ENCODE results near the gene CRACDL. TPM values are rescaled to one million over a fixed set of nuclear protein-coding genes. Genes with fewer than 3 reads are reported as not detected.
"Not testable (repeated sequence)": the region's sequence is repeated elsewhere in the genome, so short reads cannot be mapped to it uniquely, and the experiment has no call there.

The CRACDL gene
- total RNA-seq, 3 donors from 2014 or later (not counting 1 experiment from before 2014, with no cell fraction given): 0.09 to 0.40 (median 0.11) TPM

DNA sequence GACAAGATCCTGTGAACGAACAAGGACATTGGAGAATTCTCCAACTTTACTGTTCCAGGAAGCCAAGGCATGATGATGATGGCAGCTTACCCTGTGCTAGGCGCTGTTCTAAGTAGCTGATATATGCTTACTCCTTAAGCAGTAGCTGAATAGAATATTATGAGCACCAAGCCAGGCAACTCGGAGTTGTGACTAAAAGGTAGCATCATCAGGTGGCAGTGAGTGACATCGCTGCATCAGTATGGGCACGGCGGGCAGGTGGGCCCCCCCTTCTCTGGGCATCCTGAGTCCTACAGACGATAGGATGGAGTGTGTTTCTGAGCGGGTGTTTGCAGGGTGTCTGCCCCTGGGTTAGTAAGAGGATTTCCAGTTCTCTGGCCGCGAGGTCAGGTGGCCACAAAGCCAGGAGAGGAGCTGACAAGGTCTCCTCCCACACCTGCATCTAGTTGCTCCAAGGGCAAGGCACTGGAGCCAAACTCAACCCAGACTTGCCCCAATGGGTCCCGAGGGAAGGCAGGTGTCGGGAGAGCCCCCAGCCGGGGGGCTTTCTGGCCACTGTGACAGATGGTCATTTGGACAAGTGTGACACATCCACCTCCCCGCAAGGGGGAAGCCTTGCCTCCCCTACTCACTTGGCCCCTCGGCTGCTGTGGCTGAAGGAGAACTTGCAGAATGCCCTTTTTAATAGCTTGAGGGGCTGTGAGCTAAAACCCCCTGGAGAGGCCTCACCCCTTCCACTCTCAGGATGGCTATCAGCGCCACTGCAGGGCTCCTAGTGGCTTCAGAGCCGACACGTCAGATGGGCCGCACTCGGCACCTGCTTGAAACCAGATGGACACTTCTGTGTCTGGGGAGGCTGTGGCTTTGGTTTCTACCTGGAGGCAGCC lies 55.5 kb downstream of the CRACDL start:
- Histone ChIP-seq H3K9me3 (ENCODE audit: control insufficient read depth, insufficient read depth, low read length) (peaks cover 3% of the 10 kb centered on the region), H3K27ac (ENCODE audit: low read length) (no peak overlapping the region), H3K36me3 (ENCODE audit: control insufficient read depth, insufficient read depth, low read length) (no peaks in the 10 kb centered on the region), H3K4me3 (ENCODE audit: low read length) (no peak overlapping the region), H3K4me1 (ENCODE audit: control insufficient read depth, insufficient read depth, low read length) (no peaks in the 10 kb centered on the region), H3K27me3 (ENCODE audit: control insufficient read depth, insufficient read depth, low read length) (peaks cover 2% of the 10 kb centered on the region)
- DNase-seq (no peak), ATAC-seq (no peak)
- H3K27me3 Mint-ChIP-seq (ENCODE audit: low read depth in 2 of 2): peaks cover 8 to 11% of the 10 kb centered on the region in 2 donors
- no peaks in the 10 kb centered on the region for H3K4me1 Mint-ChIP-seq
- no peak overlapping the region for H3K4me3 Mint-ChIP-seq
- TF ChIP-seq CTCF (IDR thresholded peaks at IDR 0.05): no peak
- peaks cover 2% of the 10 kb centered on the region for H3K36me3 Mint-ChIP-seq
- no peak overlapping the region for H3K27ac Mint-ChIP-seq
- 84% methylated on average over 19 of the region's 20 CpGs for WGBS (ENCODE audit: insufficient coverage)
- intact Hi-C loops (cut with micrococcal nuclease): no loop called here
- H3K9me3 Mint-ChIP-seq: no peaks in the 10 kb centered on the region

GRCh38 chr2:98877658-98878057 lies 58.4 kb downstream of the CRACDL start:
- H3K4me3 ChIP-seq (ENCODE audit: low read length); H3K27ac ChIP-seq (ENCODE audit: low read length); H3K9me3 Mint-ChIP-seq; H3K36me3 ChIP-seq (ENCODE audit: control insufficient read depth, insufficient read depth, low read length); H3K27me3 ChIP-seq (ENCODE audit: control insufficient read depth, insufficient read depth, low read length); H3K27me3 Mint-ChIP-seq (ENCODE audit: low read depth in 2 of 2); H3K36me3 Mint-ChIP-seq; H3K27ac Mint-ChIP-seq; intact Hi-C loops (cut with micrococcal nuclease); DNase-seq; ATAC-seq; H3K4me3 Mint-ChIP-seq; H3K4me1 Mint-ChIP-seq; H3K4me1 ChIP-seq (ENCODE audit: control insufficient read depth, insufficient read depth, low read length); H3K9me3 ChIP-seq (ENCODE audit: control insufficient read depth, insufficient read depth, low read length): not testable (repeated sequence)
- WGBS (ENCODE audit: insufficient coverage): 85% methylated on average over 5 of the region's 5 CpGs

DNA sequence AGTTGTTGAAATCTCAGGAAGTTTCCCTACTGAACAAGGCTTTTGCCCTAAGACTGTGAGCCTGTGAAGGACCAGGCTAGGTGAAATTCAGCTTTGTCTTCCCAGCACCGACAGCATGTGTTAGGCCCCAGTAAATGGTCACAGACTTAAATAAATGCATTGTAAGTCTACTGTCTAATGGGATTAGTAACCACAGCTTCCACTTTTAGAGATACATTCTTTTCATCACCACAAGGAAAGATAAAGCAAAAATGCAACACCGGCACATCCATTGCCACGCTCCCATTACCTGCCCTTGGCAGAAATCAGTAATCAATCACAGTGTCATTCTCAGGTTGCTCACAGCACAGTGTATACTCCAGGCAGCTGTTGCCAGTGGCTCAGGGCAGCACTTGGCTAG lies 59.3 kb downstream of the CRACDL start:
- TF ChIP-seq CTCF (IDR thresholded peaks at IDR 0.05): no peak
- H3K27me3 Mint-ChIP-seq (ENCODE audit: low read depth in 2 of 2): peaks cover 0 to 2% of the 10 kb centered on the region in 2 donors
- ATAC-seq (no peak), DNase-seq (no peak)
- no peaks in the 10 kb centered on the region for H3K9me3 Mint-ChIP-seq
- H3K4me3 ChIP-seq (ENCODE audit: low read length): no peak overlapping the region
- H3K4me3 Mint-ChIP-seq: no peak overlapping the region
- no peaks in the 10 kb centered on the region for H3K36me3 Mint-ChIP-seq
- intact Hi-C loops (cut with micrococcal nuclease): no loop called here
- 87% methylated on average over 3 of the region's 3 CpGs for WGBS (ENCODE audit: insufficient coverage)
- H3K27ac ChIP-seq (ENCODE audit: low read length): no peak overlapping the region
- no peaks in the 10 kb centered on the region for H3K4me1 Mint-ChIP-seq
- no peaks in the 10 kb centered on the region for H3K36me3 ChIP-seq (ENCODE audit: control insufficient read depth, insufficient read depth, low read length)
- no peaks in the 10 kb centered on the region for H3K9me3 ChIP-seq (ENCODE audit: control insufficient read depth, insufficient read depth, low read length)
- no peak overlapping the region for H3K27ac Mint-ChIP-seq
- no peaks in the 10 kb centered on the region for H3K27me3 ChIP-seq (ENCODE audit: control insufficient read depth, insufficient read depth, low read length)
- no peaks in the 10 kb centered on the region for H3K4me1 ChIP-seq (ENCODE audit: control insufficient read depth, insufficient read depth, low read length)

DNA sequence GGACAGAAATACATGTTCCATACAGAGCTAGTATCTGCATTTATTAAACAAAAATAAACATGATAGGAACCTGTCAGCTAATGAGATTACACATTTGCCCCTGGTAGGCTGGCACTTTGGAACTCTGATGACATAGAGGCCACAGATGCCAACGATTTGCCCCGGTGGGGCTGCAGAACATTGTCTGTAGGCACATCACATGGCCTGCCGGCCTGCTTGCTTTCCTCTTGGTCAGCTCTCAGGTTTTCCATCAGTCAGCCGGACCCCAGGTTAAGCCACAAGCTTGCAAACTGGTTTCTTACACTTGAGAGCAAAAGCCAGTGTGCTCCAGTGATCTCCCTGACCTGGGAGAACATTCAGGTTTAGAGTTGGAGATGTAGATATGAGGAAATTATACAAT lies 60.3 kb downstream of the CRACDL start:
- H3K9me3 ChIP-seq (ENCODE audit: control insufficient read depth, insufficient read depth, low read length): no peaks in the 10 kb centered on the region
- H3K27ac ChIP-seq (ENCODE audit: low read length): no peak overlapping the region
- peaks cover 0 to 2% of the 10 kb centered on the region in 2 donors for H3K27me3 Mint-ChIP-seq (ENCODE audit: low read depth in 2 of 2)
- no peak overlapping the region for H3K4me3 ChIP-seq (ENCODE audit: low read length)
- H3K4me1 Mint-ChIP-seq: no peaks in the 10 kb centered on the region
- no peak for TF ChIP-seq CTCF (IDR thresholded peaks at IDR 0.05)
- no peak overlapping the region for H3K4me3 Mint-ChIP-seq
- DNase-seq: no peak
- intact Hi-C loops (cut with micrococcal nuclease): no loop called here
- no peaks in the 10 kb centered on the region for H3K27me3 ChIP-seq (ENCODE audit: control insufficient read depth, insufficient read depth, low read length)
- no peaks in the 10 kb centered on the region for H3K36me3 Mint-ChIP-seq
- H3K36me3 ChIP-seq (ENCODE audit: control insufficient read depth, insufficient read depth, low read length): no peaks in the 10 kb centered on the region
- no peak for ATAC-seq
- H3K4me1 ChIP-seq (ENCODE audit: control insufficient read depth, insufficient read depth, low read length): no peaks in the 10 kb centered on the region
- no peak overlapping the region for H3K27ac Mint-ChIP-seq
- WGBS (ENCODE audit: insufficient coverage): 91% methylated on average over 4 of the region's 4 CpGs
- no peaks in the 10 kb centered on the region for H3K9me3 Mint-ChIP-seq

All from natural killer cell (primary cell).